HepG2 (cell line): ENCODE results near the gene KATNBL1. TPM values are rescaled to one million over a fixed set of nuclear protein-coding genes. Genes with fewer than 3 reads are reported as not detected.

Experiments used
- CBX2 ChIP-seq, 2 experiments: fragments of 200-600 bp in 1 of 2; sonication (generic); formaldehyde crosslinking in 1 of 2; IDR thresholded peaks; 2 replicates each; pipeline versions ENCODE4 v1.7.0 to v1.8.1; 2018 to 2022; ENCODE audit warnings: low read depth in 2 of 2, low read length in 1 of 2, mild to moderate bottlenecking in 1 of 2, missing genetic modification reagents in 1 of 2
- EED ChIP-seq: sonication (generic); formaldehyde crosslinking; IDR thresholded peaks from 2 replicates; pipeline ENCODE4 v1.5.0; 2020; ENCODE audit warnings: mild to moderate bottlenecking, missing genetic modification reagents
- ETV5 ChIP-seq: IDR thresholded peaks from 2 replicates; pipeline ENCODE4 v1.6.1; 2018; ENCODE audit warnings: missing biosample characterization, missing genetic modification reagents, inconsistent platforms, borderline replicate concordance
- FOXM1 ChIP-seq: sonication (generic); formaldehyde crosslinking; IDR thresholded peaks from 2 replicates; pipeline ENCODE4 v1.5.0; 2020; ENCODE audit warnings: missing genetic modification reagents
- GTF3A ChIP-seq: sonication (generic); formaldehyde crosslinking; conservative IDR thresholded peaks from 2 replicates; pipeline ENCODE4 v1.4.0; 2020; ENCODE audit warnings: mild to moderate bottlenecking, missing genetic modification reagents
- IRF2 ChIP-seq: IDR thresholded peaks from 2 replicates; pipeline ENCODE4 v1.6.1; 2018; ENCODE audit warnings: missing genetic modification reagents, missing compliant biosample characterization
- JUND ChIP-seq: sonication (generic); formaldehyde crosslinking; IDR thresholded peaks from 2 replicates; pipeline ENCODE4 v1.8.0; 2022; ENCODE audit warnings: mild to moderate bottlenecking, missing genetic modification reagents
- KLF12 ChIP-seq: sonication (generic); formaldehyde crosslinking; IDR thresholded peaks from 2 replicates; pipeline ENCODE4 v1.4.0; 2020; ENCODE audit warnings: missing genetic modification reagents, borderline replicate concordance
- MAFF ChIP-seq: IDR thresholded peaks from 2 replicates; pipeline ENCODE4 v1.6.1; 2011; ENCODE audit warnings: low read depth, low read length, improper control_type of control experiment
- MAZ ChIP-seq, 2 experiments: sonication (generic) in 1 of 2; formaldehyde crosslinking in 1 of 2; IDR thresholded peaks; 2 replicates each; pipeline versions ENCODE4 v1.5.0 to v1.6.1; 2012 to 2020; ENCODE audit warnings: low read depth in 2 of 2, mild to moderate bottlenecking in 2 of 2, borderline replicate concordance in 1 of 2, improper control_type of control experiment in 1 of 2, low read length in 1 of 2, missing genetic modification reagents in 1 of 2, moderate library complexity in 1 of 2
- MYPOP ChIP-seq: sonication (generic); formaldehyde crosslinking; IDR thresholded peaks from 2 replicates; pipeline ENCODE4 v1.8.1; 2023; ENCODE audit warnings: mild to moderate bottlenecking, moderate library complexity, missing genetic modification reagents
- NPAS2 ChIP-seq: sonication (generic); formaldehyde crosslinking; IDR thresholded peaks from 2 replicates; pipeline ENCODE4 v1.8.0; 2022; ENCODE audit warnings: mild to moderate bottlenecking, missing genetic modification reagents, borderline replicate concordance
- PCBP2 ChIP-seq: fragments of 200-400 bp; formaldehyde crosslinking; optimal IDR thresholded peaks from 2 replicates; pipeline ENCODE3; 2018; ENCODE audit warnings: low read length, low read depth; ENCODE audit not compliant: poor library complexity, severe bottlenecking
- PHF5A ChIP-seq: IDR thresholded peaks from one replicate; pipeline ENCODE4 v1.6.1; 2018; ENCODE audit warnings: low read depth, missing genetic modification reagents; ENCODE audit not compliant: unreplicated experiment
- POLR2A ChIP-seq, 2 experiments: IDR thresholded peaks; 2 replicates each; pipeline ENCODE4 v1.6.1; 2011; ENCODE audit warnings: low read depth in 2 of 2, low read length in 2 of 2, mild to moderate bottlenecking in 1 of 2, moderate library complexity in 1 of 2; ENCODE audit not compliant: insufficient read depth in 1 of 2
- SKI ChIP-seq: fragments of 450-650 bp; IDR thresholded peaks from one replicate; pipeline ENCODE4 v1.6.1; 2018; ENCODE audit warnings: mild to moderate bottlenecking; ENCODE audit not compliant: partially characterized antibody
- SMARCE1 ChIP-seq: fragments of 450-650 bp; IDR thresholded peaks from 2 replicates; pipeline ENCODE4 v1.6.1; 2017; ENCODE audit warnings: borderline replicate concordance
- TAF15 ChIP-seq: fragments of 200-400 bp; formaldehyde crosslinking; IDR thresholded peaks from one replicate; pipeline ENCODE4 v1.6.1; 2018; ENCODE audit warnings: mild to moderate bottlenecking, low read depth, low read length; ENCODE audit not compliant: poor library complexity, severe bottlenecking
- ZFP37 ChIP-seq: sonication (generic); formaldehyde crosslinking; IDR thresholded peaks from 2 replicates; pipeline ENCODE4 v1.4.0; 2020; ENCODE audit warnings: missing genetic modification reagents, borderline replicate concordance
- ZMYM3 ChIP-seq: sonication (generic); formaldehyde crosslinking; IDR thresholded peaks from 2 replicates; pipeline ENCODE4 v1.5.1; 2020; ENCODE audit warnings: mild to moderate bottlenecking, missing genetic modification reagents
- ZNF510 ChIP-seq: sonication (generic); formaldehyde crosslinking; IDR thresholded peaks from 2 replicates; pipeline ENCODE4 v1.4.0; 2020; ENCODE audit warnings: low read depth, mild to moderate bottlenecking, missing genetic modification reagents
- ZNF572 ChIP-seq: sonication (generic); formaldehyde crosslinking; IDR thresholded peaks from 2 replicates; pipeline ENCODE4 v1.5.1; 2020; ENCODE audit warnings: mild to moderate bottlenecking, missing genetic modification reagents
- ZNF598 ChIP-seq: sonication (generic); formaldehyde crosslinking; IDR thresholded peaks from 2 replicates; pipeline ENCODE4 v1.5.1; 2020; ENCODE audit warnings: mild to moderate bottlenecking, missing genetic modification reagents, borderline replicate concordance
- ZNF674 ChIP-seq: sonication (generic); formaldehyde crosslinking; IDR thresholded peaks from 2 replicates; pipeline ENCODE4 v1.5.0; 2020; ENCODE audit warnings: low read depth, mild to moderate bottlenecking, missing genetic modification reagents
- ZNF792 ChIP-seq: IDR thresholded peaks from 2 replicates; pipeline ENCODE4 v1.6.1; 2016
- polyA plus RNA-seq, 8 experiments: library from polyadenylated mRNA; depleted of rRNA in 3 of 8; stranded (reverse) in 7 of 8; unstranded in 1 of 8; fragments of >200 nt; fragmentation: Illumina TruSeq in 4 of 8; extraction: Trizol in 4 of 8; gene quantifications; 2 replicates each; pipeline versions ENCODE4 v1.2.1 to v1.2.3, GENCODE V29; 2011 to 2016; ENCODE audit warnings: low read depth in 4 of 8, missing spikeins in 1 of 8, mixed read lengths in 1 of 8; ENCODE audit not compliant: insufficient read depth in 1 of 8
- total RNA-seq, 5 experiments: library from RNA; depleted of rRNA; stranded (reverse); fragments of >200 nt; fragmentation: Illumina TruSeq; extraction: Trizol; gene quantifications; 2 replicates each; pipeline ENCODE4 v1.2.3, GENCODE V29; 2016; ENCODE audit warnings: low read depth in 1 of 5
- TF ChIP-seq, protein P1 (sequence below): sonication (generic); formaldehyde crosslinking; IDR thresholded peaks from 2 replicates; pipeline ENCODE4 v1.5.0; 2020; ENCODE audit warnings: mild to moderate bottlenecking, missing genetic modification reagents

The KATNBL1 gene
- total and polyA plus RNA-seq, 2 of the 13 experiments (the other 11 are each of a cell fraction or from before 2014, with no cell fraction given), result 23.4 to 42.8 TPM

DNA sequence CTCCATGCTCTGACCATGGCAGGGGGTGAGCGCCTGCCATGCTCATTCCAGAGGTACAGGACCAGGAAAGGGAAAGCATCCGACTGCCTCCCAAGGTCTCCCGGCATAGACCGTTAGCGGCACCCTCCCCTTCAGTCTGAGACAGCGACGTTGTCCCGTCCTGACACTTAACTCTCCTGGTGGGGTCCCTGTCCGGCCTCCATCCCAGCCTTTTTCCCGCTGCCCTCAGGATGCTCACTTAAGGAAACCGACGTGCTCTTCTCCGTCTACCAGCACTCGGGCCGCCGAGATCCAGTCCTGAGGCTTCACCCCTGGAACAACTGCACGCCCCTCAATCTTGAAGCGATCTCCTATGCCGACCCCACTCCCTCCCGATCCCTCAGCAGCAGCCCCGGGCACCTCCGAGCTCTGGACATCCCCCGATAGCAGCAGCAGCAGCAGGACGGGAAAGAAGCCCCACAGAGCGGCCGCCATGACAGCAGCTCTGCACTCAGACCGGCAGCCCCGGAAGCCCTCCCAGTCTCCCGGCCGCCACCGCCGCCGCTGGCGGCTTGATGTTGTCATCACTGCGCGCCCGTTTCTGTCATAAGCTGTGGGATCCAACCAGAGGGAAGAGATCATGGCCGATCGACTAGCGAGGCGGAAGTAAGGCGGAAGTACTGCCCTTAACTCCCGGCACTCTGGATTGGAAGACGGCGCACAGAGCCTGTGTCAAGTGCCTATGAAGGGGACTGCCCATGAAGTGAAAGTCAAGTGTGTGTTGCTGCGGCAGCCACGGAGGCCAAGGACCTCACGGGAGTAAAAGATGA lies 108.3 kb downstream of the KATNBL1 start, which contains the start of the genes EMC7 and PGBD4 (continued):
- TF ChIP-seq CBX2 (IDR thresholded peaks at IDR 0.05; ENCODE audit: low read depth, low read length) (no peak), CBX2 (CRISPR knock-in tag; IDR thresholded peaks at IDR 0.05; ENCODE audit: low read depth) (no peak), ZMYM3 (no peak), MAZ (IDR thresholded peaks at IDR 0.05; ENCODE audit: borderline replicate concordance, low read depth, low read length) (no peak), MAZ (CRISPR knock-in tag; IDR thresholded peaks at IDR 0.05; ENCODE audit: low read depth) (peak; percentile 53; the same call in 1 of the 2 replicates), MYPOP (CRISPR knock-in tag) (no peak; the same call in 1 of the 2 replicates), SKI (peak; percentile 74), ZNF572 (CRISPR knock-in tag) (0 out of 2 replicates have a peak, but pooled peaks have one; percentile 67), NPAS2 (CRISPR knock-in tag) (no peak), SMARCE1 (no peak), IRF2 (CRISPR knock-in tag) (peak; percentile 95), PHF5A (CRISPR knock-in tag) (no peak), JUND (CRISPR knock-in tag) (0 out of 2 replicates have a peak, but pooled peaks have one; percentile 19), EED (CRISPR knock-in tag) (no peak), ZNF792 (CRISPR knock-in tag) (no peak), FOXM1 (CRISPR knock-in tag) (no peak), ZNF598 (CRISPR knock-in tag) (peak; percentile 88), MAFF (no peak), ZNF674 (no peak), GTF3A (no peak), TAF15 (peak; percentile 54), ZNF510 (no peak), ETV5 (CRISPR knock-in tag) (peak; percentile 56; the same call in 1 of the 2 replicates), ZFP37 (CRISPR knock-in tag) (no peak), PCBP2 (no peak), KLF12 (CRISPR knock-in tag) (no peak), POLR2A (IDR thresholded peaks at IDR 0.05; ENCODE audit: insufficient read depth in 1 of 2, low read depth in 2 of 2, low read length in 2 of 2) (peak; percentile 86 to 93)
- TF ChIP-seq, protein P1, sequence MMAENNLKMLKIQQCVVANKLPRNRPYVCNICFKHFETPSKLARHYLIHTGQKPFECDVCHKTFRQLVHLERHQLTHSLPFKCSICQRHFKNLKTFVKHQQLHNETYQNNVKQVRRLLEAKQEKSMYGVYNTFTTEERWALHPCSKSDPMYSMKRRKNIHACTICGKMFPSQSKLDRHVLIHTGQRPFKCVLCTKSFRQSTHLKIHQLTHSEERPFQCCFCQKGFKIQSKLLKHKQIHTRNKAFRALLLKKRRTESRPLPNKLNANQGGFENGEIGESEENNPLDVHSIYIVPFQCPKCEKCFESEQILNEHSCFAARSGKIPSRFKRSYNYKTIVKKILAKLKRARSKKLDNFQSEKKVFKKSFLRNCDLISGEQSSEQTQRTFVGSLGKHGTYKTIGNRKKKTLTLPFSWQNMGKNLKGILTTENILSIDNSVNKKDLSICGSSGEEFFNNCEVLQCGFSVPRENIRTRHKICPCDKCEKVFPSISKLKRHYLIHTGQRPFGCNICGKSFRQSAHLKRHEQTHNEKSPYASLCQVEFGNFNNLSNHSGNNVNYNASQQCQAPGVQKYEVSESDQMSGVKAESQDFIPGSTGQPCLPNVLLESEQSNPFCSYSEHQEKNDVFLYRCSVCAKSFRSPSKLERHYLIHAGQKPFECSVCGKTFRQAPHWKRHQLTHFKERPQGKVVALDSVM (CRISPR knock-in tag), result 0 out of 2 replicates have a peak, but pooled peaks have one; percentile 5
